ENCODE measurements around the gene MIX23. TPM values are rescaled to one million over a fixed set of nuclear protein-coding genes. Genes with fewer than 3 reads are reported as not detected.

Gene MIX23
- polyA plus RNA-seq, 3 donors, result 54.5 to 59.4 (median 58.0) TPM

Other genes with a start within 250 kb of the MIX23 start
- gene CASR, start 199.6 kb downstream of the MIX23 start, polyA plus RNA-seq (ENCODE audit: insufficient read length in 3 of 3), result 10 to 100 TPM; 21.2 to 27.1 (median 24.8) TPM
- 1 to 10 TPM in 1 of 3 donors, under 1 TPM in 2; 0.37 to 1.2 (median 0.93) TPM for gene CSTA, start 58.0 kb downstream of the MIX23 start, polyA plus RNA-seq (ENCODE audit: insufficient read length in 3 of 3)
- 10 to 100 TPM; 81.7 to 86.4 (median 85.7) TPM for gene FAM162A, start 951 bp upstream of the MIX23 start, polyA plus RNA-seq (ENCODE audit: insufficient read length in 3 of 3)
- 10 to 100 TPM; 10.8 to 12.2 (median 10.8) TPM for gene WDR5B, start 32.8 kb upstream of the MIX23 start, polyA plus RNA-seq (ENCODE audit: insufficient read length in 3 of 3)
- gene KPNA1, start 131.7 kb upstream of the MIX23 start, polyA plus RNA-seq (ENCODE audit: insufficient read length in 3 of 3), result 10 to 100 TPM; 47.2 to 51.6 (median 51.1) TPM
- gene PARP9, start 181.1 kb upstream of the MIX23 start, polyA plus RNA-seq (ENCODE audit: insufficient read length in 3 of 3), result 10 to 100 TPM; 16.9 to 18.3 (median 17.2) TPM
- 10 to 100 TPM; 14.3 to 14.8 (median 14.6) TPM for gene DTX3L, start 181.1 kb upstream of the MIX23 start, polyA plus RNA-seq (ENCODE audit: insufficient read length in 3 of 3)
- gene PARP15, start 194.4 kb upstream of the MIX23 start, polyA plus RNA-seq (ENCODE audit: insufficient read length in 3 of 3), result under 1 TPM; 0.11 to 0.25 (median 0.14) TPM

Data from right renal cortex interstitium (tissue), 3 donors.